Vagina (tissue), 2 donors: ENCODE results near the gene BRI3. TPM values are rescaled to one million over a fixed set of nuclear protein-coding genes. Genes with fewer than 3 reads are reported as not detected.

Source experiments
- DNase-seq, 2 donors: peaks; one replicate each; pipeline ENCODE4 v3.0.0-alpha.2; 2017; ENCODE audit errors: extremely low spot score in 2 of 2
- H3K27ac ChIP-seq: fragments of 200-600 bp; sonication (generic); one replicate; pipeline ENCODE4 v1.5.1; 2019
- H3K27me3 ChIP-seq: fragments of 200-600 bp; sonication (generic); one replicate; pipeline ENCODE4 v1.5.1; 2019
- H3K36me3 ChIP-seq, 2 donors: fragments of 200-600 bp; sonication (generic); one replicate each; pipeline ENCODE4 v1.5.1; 2017 to 2019
- H3K4me1 ChIP-seq: fragments of 200-600 bp; sonication (generic); one replicate; pipeline ENCODE4 v1.5.1; 2019
- H3K4me3 ChIP-seq, 2 donors: fragments of 200-600 bp; sonication (generic); 1 replicate in 1 of 2; 2 replicates in 1 of 2; pipeline ENCODE4 v1.5.1; 2016 to 2019
- H3K9me3 ChIP-seq: fragments of 200-600 bp; sonication (generic); one replicate; pipeline ENCODE4 v1.5.1; 2019
- POLR2A ChIP-seq, 2 donors: fragments of 450-650 bp; IDR thresholded peaks; one replicate each; pipeline ENCODE4 v1.6.1; 2017; ENCODE audit warnings: antibody characterized with exemption in 2 of 2, mild to moderate bottlenecking in 2 of 2, moderate library complexity in 2 of 2
- POLR2AphosphoS5 ChIP-seq, 2 donors: sonication (generic); formaldehyde crosslinking; IDR thresholded peaks; one replicate each; pipeline ENCODE4 v1.9.0; 2017; ENCODE audit warnings: antibody characterized with exemption in 2 of 2, mild to moderate bottlenecking in 2 of 2, low read depth in 1 of 2; ENCODE audit not compliant: insufficient read depth in 1 of 2
- intact Hi-C: fragments of 100-400 bp; cut with DNase I; formaldehyde crosslinking; loops from one replicate; pipeline ENCODE4 v1.15.1; 2023
- total RNA-seq: library from RNA; depleted of rRNA; stranded (reverse); fragments of >200 nt; gene quantifications from one replicate; pipeline ENCODE4 v1.2.3, GENCODE V29; 2016
- TF ChIP-seq, protein P1 (sequence below), 3 experiments: fragments of 450-650 bp in 2 of 3; fragments of 200-600 bp in 1 of 3; sonication (generic) in 1 of 3; IDR thresholded peaks; one replicate each; pipeline ENCODE4 v1.5.1; 2017 to 2019; ENCODE audit warnings: antibody characterized with exemption in 3 of 3, mild to moderate bottlenecking in 2 of 3, moderate library complexity in 2 of 3

Gene BRI3
- total RNA-seq, 1 donor from 2014 or later = 68.5 TPM

DNA sequence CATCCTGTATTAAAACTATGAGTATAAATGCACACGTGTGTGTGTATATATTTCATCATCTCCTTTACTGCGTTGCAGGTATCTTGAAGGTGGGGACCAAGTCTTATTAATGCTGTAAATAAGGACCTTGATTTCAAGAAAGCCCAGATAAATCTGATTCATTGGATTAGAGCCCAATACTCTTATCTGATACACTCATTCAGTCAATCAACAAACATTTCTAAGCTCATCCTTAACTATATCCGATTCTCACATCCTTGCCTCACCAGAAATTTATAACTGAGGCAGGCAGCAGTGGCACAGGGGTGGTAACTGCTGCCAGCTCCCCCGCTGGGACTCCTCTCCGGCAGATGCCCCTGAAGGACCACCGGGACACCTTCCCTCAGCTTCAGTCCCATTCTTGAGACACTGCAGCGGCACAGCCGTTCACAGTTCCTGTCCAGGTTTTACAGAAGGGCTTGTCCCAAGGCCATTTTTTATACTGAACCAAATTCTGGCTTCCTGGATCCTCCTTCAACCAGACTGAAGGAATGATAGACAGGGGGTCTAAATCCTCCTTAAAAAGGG, 54.0 kb downstream of the BRI3 start:
- Histone ChIP-seq H3K27me3 (no peaks in the 10 kb centered on the region), H3K9me3 (no peaks in the 10 kb centered on the region), H3K4me3 (no peak overlapping the region), H3K36me3 (no peaks in the 10 kb centered on the region), H3K4me1 (no peaks in the 10 kb centered on the region), H3K27ac (no peak overlapping the region)
- intact Hi-C loops = no loop called here
- DNase-seq = no peak
- TF ChIP-seq POLR2A (IDR thresholded peaks at IDR 0.05) (no peak), POLR2AphosphoS5 (IDR thresholded peaks at IDR 0.05; ENCODE audit: insufficient read depth in 1 of 2, low read depth in 1 of 2) (no peak)
- TF ChIP-seq, protein P1, sequence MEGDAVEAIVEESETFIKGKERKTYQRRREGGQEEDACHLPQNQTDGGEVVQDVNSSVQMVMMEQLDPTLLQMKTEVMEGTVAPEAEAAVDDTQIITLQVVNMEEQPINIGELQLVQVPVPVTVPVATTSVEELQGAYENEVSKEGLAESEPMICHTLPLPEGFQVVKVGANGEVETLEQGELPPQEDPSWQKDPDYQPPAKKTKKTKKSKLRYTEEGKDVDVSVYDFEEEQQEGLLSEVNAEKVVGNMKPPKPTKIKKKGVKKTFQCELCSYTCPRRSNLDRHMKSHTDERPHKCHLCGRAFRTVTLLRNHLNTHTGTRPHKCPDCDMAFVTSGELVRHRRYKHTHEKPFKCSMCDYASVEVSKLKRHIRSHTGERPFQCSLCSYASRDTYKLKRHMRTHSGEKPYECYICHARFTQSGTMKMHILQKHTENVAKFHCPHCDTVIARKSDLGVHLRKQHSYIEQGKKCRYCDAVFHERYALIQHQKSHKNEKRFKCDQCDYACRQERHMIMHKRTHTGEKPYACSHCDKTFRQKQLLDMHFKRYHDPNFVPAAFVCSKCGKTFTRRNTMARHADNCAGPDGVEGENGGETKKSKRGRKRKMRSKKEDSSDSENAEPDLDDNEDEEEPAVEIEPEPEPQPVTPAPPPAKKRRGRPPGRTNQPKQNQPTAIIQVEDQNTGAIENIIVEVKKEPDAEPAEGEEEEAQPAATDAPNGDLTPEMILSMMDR (IDR thresholded peaks at IDR 0.05) = no peak

DNA sequence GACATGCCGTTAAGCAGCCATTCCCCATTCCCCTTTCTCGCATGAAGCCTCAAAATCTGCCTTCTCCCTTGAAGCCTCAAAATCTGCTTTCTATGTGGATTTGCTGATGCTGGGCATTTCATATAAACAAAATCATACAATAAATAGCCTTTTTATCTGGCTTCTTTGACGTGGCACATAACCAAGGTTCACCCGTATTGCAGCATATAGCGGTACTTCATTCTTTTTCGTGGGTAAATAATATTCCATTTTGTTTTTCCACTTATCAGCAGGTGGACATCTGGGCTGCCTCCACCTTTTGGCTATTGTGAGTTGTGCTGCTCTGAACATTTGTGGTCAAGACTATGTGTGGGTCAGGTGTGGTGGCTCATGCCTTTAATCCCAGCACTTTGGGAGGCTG, 57.0 kb downstream of the BRI3 start:
- H3K36me3 ChIP-seq = no peaks in the 10 kb centered on the region
- no peak overlapping the region for H3K27ac ChIP-seq
- H3K4me3 ChIP-seq = no peak overlapping the region
- H3K9me3 ChIP-seq = no peaks in the 10 kb centered on the region
- intact Hi-C loops = no loop called here
- H3K4me1 ChIP-seq = no peaks in the 10 kb centered on the region
- TF ChIP-seq POLR2AphosphoS5 (IDR thresholded peaks at IDR 0.05; ENCODE audit: insufficient read depth in 1 of 2, low read depth in 1 of 2) (no peak), POLR2A (IDR thresholded peaks at IDR 0.05) (no peak)
- TF ChIP-seq, protein P1 (IDR thresholded peaks at IDR 0.05) = no peak
- no peaks in the 10 kb centered on the region for H3K27me3 ChIP-seq
- no peak for DNase-seq

DNA sequence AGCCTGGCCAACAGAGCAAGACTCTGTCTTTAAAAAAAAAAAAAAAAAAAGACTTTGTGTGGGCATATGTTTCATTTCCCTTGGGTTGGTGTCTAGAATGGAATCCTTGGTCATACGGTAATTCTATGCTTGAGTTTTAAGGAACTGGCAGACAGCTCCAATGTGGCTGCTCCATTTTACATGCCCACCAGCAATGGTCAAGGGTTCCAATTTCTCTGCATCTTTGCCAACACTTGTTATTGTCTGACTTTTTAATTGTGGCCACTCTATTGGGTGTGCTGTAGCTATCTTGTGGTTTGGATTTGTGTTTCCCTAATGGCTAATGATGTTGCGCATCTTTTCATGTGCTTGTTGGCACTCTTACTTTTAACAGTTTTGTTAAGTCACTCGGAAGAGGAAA, 57.6 kb downstream of the BRI3 start:
- no peak overlapping the region for H3K27ac ChIP-seq
- no peaks in the 10 kb centered on the region for H3K27me3 ChIP-seq
- H3K4me3 ChIP-seq = no peak overlapping the region
- no peak for DNase-seq
- no peaks in the 10 kb centered on the region for H3K4me1 ChIP-seq
- intact Hi-C loops = no loop called here
- no peaks in the 10 kb centered on the region for H3K36me3 ChIP-seq
- no peak for TF ChIP-seq POLR2AphosphoS5 (IDR thresholded peaks at IDR 0.05; ENCODE audit: insufficient read depth in 1 of 2, low read depth in 1 of 2)
- TF ChIP-seq, protein P1 (IDR thresholded peaks at IDR 0.05) = no peak
- TF ChIP-seq POLR2A (IDR thresholded peaks at IDR 0.05) = no peak
- no peaks in the 10 kb centered on the region for H3K9me3 ChIP-seq

DNA sequence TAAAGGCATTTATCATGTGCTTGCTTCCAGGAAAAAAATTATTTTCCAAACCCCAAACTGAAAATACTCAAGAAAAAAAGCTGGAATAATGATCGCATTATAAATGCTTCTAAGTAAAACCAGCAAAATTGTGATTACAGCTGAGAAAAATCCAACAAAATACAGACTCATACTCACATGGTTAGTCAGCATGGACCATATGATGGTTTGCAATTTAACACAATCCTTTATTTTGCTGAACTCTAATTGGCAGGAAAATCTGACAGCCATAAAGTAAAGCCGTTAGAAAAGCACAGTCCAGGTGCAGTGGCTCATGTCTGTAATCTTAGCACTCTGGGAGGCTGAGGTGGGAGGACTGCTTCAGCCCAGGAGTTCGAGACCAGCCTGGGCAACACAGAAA, 59.6 kb downstream of the BRI3 start:
- H3K36me3 ChIP-seq = no peaks in the 10 kb centered on the region
- H3K4me3 ChIP-seq = no peak overlapping the region
- H3K27ac ChIP-seq = no peak overlapping the region
- intact Hi-C loops = no loop called here
- H3K27me3 ChIP-seq = no peaks in the 10 kb centered on the region
- DNase-seq = no peak
- H3K9me3 ChIP-seq = no peaks in the 10 kb centered on the region
- H3K4me1 ChIP-seq = no peaks in the 10 kb centered on the region
- no peak for TF ChIP-seq POLR2AphosphoS5 (IDR thresholded peaks at IDR 0.05; ENCODE audit: insufficient read depth in 1 of 2, low read depth in 1 of 2)
- TF ChIP-seq, protein P1 (IDR thresholded peaks at IDR 0.05) = no peak
- no peak for TF ChIP-seq POLR2A (IDR thresholded peaks at IDR 0.05)

Other genes starting within 250 kb of the BRI3 start
- 21.6 TPM for gene LMTK2, start 174.8 kb upstream of the BRI3 start, total RNA-seq
- not detected for gene BHLHA15, start 70.2 kb upstream of the BRI3 start, total RNA-seq
- 19.6 TPM for gene TECPR1, start 29.5 kb upstream of the BRI3 start, total RNA-seq
- 17.2 TPM for gene BAIAP2L1, start 119.4 kb downstream of the BRI3 start, total RNA-seq